ENCODE data around the gene CEP192. TPM values are rescaled to one million over a fixed set of nuclear protein-coding genes. Genes with fewer than 3 reads are reported as not detected.

The CEP192 gene, protein sequence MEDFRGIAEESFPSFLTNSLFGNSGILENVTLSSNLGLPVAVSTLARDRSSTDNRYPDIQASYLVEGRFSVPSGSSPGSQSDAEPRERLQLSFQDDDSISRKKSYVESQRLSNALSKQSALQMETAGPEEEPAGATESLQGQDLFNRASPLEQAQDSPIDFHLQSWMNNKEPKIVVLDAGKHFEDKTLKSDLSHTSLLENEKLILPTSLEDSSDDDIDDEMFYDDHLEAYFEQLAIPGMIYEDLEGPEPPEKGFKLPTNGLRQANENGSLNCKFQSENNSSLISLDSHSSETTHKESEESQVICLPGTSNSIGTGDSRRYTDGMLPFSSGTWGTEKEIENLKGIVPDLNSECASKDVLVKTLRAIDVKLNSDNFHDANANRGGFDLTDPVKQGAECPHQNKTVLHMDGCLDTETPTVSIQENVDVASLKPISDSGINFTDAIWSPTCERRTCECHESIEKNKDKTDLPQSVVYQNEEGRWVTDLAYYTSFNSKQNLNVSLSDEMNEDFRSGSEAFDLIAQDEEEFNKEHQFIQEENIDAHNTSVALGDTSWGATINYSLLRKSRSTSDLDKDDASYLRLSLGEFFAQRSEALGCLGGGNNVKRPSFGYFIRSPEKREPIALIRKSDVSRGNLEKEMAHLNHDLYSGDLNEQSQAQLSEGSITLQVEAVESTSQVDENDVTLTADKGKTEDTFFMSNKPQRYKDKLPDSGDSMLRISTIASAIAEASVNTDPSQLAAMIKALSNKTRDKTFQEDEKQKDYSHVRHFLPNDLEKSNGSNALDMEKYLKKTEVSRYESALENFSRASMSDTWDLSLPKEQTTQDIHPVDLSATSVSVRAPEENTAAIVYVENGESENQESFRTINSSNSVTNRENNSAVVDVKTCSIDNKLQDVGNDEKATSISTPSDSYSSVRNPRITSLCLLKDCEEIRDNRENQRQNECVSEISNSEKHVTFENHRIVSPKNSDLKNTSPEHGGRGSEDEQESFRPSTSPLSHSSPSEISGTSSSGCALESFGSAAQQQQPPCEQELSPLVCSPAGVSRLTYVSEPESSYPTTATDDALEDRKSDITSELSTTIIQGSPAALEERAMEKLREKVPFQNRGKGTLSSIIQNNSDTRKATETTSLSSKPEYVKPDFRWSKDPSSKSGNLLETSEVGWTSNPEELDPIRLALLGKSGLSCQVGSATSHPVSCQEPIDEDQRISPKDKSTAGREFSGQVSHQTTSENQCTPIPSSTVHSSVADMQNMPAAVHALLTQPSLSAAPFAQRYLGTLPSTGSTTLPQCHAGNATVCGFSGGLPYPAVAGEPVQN (N-terminal part only)
- 24.3 TPM for total RNA-seq (2021; ENCODE audit: unreplicated experiment)
- 9.9 and 11.7 TPM in 2 replicates for polyA plus RNA-seq (2012)
- Bru-seq, nascent RNA = percentile 87 among the genes with signal in this experiment
- BruChase-seq, experiment 1, labeled RNA remaining after a 6-hour chase = percentile 85 among the genes with signal in this experiment
- percentile 91 among the genes with signal in this experiment for BruChase-seq, experiment 2, labeled RNA remaining after a 2-hour chase
- long read RNA-seq, partial matches to known transcripts = 9 of 13 reads
- long read RNA-seq, other reads (novel, unspliced or antisense) = 4 of 13 reads

DNA sequence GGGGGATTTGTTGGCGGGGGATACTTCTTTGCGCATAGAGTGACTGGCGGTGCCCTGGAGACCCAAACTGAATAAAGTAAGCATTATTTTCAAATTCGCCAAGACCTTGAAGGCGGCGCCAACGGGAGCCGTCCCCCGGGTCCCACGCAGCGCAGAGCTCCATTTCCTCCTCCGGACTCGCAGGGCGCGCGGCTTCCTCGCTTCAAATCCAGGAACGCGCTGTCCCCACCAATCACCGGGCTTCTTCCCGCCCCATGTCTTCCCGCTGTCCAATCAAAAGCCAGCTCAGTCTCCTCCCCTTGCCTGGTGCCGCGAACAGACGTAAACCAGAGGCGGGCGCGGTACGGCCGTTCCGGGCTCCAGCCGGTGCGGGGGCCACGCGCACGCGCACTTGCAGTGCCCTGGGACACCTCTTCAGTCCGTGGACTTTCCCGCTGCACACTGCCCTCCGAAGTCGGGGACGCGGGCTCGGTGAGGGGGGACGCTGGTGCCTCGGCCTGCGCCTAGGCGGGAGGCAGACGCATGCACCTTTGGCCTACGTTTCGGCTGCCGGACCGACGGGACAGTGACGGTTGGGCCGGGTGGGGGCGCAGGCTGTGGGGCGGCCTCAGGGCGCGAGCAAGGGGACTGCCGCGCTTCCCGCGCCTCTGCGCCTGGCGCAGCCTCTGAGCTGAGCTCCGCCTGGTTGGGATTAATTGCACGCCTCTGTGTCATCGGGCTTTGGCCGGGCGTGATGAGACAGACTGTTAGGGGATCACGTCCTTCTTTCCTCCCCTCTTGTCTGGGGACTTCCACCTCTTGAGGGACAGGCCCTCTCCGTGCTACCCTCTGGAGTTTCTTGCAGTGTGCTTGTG, at the start of gene CEP192:
Gene CEP192 (plus strand): TSS at position 396 of the 854 bp plus-strand sequence. CDS start 8,063 bp downstream, outside the sequence.
- H4K20me1 ChIP-seq (ENCODE audit: insufficient read depth) = no peaks in the 10 kb centered on the region
- H3K9me3 ChIP-seq (ENCODE audit: control insufficient read depth in 1 of 2, insufficient read depth in 1 of 2, low read depth in 1 of 2, low read length in 2 of 2) = no peaks in the 10 kb centered on the region
- peak within 1 kb of the TSS; percentile 77 for H3K4me2 ChIP-seq (ENCODE audit: low read length)
- ChIA-PET POLR2A (interaction anchor here (1.0 to 2.2 kb wide), 8 partner anchors 9 to 107 kb away, joined by 3 to 21 read pairs (median 4); partner anchors contain the start of gene PTPN2), RAD21 (ENCODE audit: low non-redundant PET in 1 of 2, low total read pairs in 2 of 2, uncharacterized antibody in 2 of 2, unreplicated experiment in 2 of 2) (no interaction called here), CTCF (interaction anchor here (0.6 to 1.0 kb wide), 3 partner anchors 9 to 630 kb away, joined by 3 to 4 read pairs (median 3); no protein-coding TSS in a partner anchor)
- TF ChIP-seq EGR1 (IDR thresholded peaks at IDR 0.05; ENCODE audit: low read depth) (peak; percentile 85), ELF1 (IDR thresholded peaks at IDR 0.05; ENCODE audit: borderline replicate concordance, low read depth) (peak; percentile 59; the same call in 1 of the 2 replicates), POLR2AphosphoS5 (IDR thresholded peaks at IDR 0.05; ENCODE audit: low read depth, low read length) (peak; percentile 92), POLR2A (IDR thresholded peaks at IDR 0.05; ENCODE audit: borderline replicate concordance, extremely low read depth, insufficient read depth, insufficient read length) (peak; percentile 33), FOSL1 (IDR thresholded peaks at IDR 0.05; ENCODE audit: low read depth) (no peak), TCF7L2 (IDR thresholded peaks at IDR 0.05; ENCODE audit: borderline replicate concordance, extremely low read depth, insufficient read depth, insufficient read length) (peak; percentile 24), SIN3A (IDR thresholded peaks at IDR 0.05; ENCODE audit: low read depth) (peak; percentile 91), SP1 (IDR thresholded peaks at IDR 0.05; ENCODE audit: low read depth) (peak; percentile 95), JUND (IDR thresholded peaks at IDR 0.05) (no peak), ZFX (IDR thresholded peaks at IDR 0.05) (peak; percentile 78)
- TF ChIP-seq, protein P1, sequence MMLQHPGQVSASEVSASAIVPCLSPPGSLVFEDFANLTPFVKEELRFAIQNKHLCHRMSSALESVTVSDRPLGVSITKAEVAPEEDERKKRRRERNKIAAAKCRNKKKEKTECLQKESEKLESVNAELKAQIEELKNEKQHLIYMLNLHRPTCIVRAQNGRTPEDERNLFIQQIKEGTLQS (IDR thresholded peaks at IDR 0.05) = no peak
- TF ChIP-seq, protein P2, sequence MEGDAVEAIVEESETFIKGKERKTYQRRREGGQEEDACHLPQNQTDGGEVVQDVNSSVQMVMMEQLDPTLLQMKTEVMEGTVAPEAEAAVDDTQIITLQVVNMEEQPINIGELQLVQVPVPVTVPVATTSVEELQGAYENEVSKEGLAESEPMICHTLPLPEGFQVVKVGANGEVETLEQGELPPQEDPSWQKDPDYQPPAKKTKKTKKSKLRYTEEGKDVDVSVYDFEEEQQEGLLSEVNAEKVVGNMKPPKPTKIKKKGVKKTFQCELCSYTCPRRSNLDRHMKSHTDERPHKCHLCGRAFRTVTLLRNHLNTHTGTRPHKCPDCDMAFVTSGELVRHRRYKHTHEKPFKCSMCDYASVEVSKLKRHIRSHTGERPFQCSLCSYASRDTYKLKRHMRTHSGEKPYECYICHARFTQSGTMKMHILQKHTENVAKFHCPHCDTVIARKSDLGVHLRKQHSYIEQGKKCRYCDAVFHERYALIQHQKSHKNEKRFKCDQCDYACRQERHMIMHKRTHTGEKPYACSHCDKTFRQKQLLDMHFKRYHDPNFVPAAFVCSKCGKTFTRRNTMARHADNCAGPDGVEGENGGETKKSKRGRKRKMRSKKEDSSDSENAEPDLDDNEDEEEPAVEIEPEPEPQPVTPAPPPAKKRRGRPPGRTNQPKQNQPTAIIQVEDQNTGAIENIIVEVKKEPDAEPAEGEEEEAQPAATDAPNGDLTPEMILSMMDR (IDR thresholded peaks at IDR 0.05 in 2 of 3, conservative IDR thresholded peaks at IDR 0.05 in 1 of 3; ENCODE audit: borderline replicate concordance in 1 of 3, insufficient read depth in 1 of 3, low read depth in 2 of 3, low read length in 2 of 3) = no peak
- TF ChIP-seq, protein P3, sequence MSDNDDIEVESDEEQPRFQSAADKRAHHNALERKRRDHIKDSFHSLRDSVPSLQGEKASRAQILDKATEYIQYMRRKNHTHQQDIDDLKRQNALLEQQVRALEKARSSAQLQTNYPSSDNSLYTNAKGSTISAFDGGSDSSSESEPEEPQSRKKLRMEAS (IDR thresholded peaks at IDR 0.05) = peak; percentile 60
- ATAC-seq (peak; percentile 93), DNase-seq (ENCODE audit: low read depth, low spot score) (peak; percentile 98)
- H3K27ac ChIP-seq (ENCODE audit: low read depth, low read length) = peak within 1 kb of the TSS; percentile 83
- peak within 1 kb of the TSS; percentile 74 to 98 for H3K4me3 ChIP-seq (replicated peaks in 1 of 2; ENCODE audit: low read depth in 1 of 2, low read length in 2 of 2)
- H3K4me1 ChIP-seq (ENCODE audit: control insufficient read depth in 1 of 2, insufficient read depth in 2 of 2, low read length in 2 of 2) = peaks cover 12 to 24% of the 10 kb centered on the region in 2 experiments; a peak in 3 of 4 replicates
- peaks cover 49% of the 10 kb centered on the region for H3K79me2 ChIP-seq (ENCODE audit: insufficient read depth, low read length)
- H2AFZ ChIP-seq (ENCODE audit: low read depth, low read length, poor library complexity, severe bottlenecking) = no peak within 1 kb of the TSS
- BruUV-seq (replicated peaks) = TSS peak; percentile 56
- H3K27me3 ChIP-seq (ENCODE audit: insufficient read depth, low read length) = no peaks in the 10 kb centered on the region
- H3K9me2 ChIP-seq (ENCODE audit: insufficient read depth) = no peaks in the 10 kb centered on the region
- intact Hi-C loops (cut with micrococcal nuclease) = no loop called here
- H3K9ac ChIP-seq (ENCODE audit: low read length) = peak within 1 kb of the TSS; percentile 92
- H3K36me3 ChIP-seq (ENCODE audit: control insufficient read depth in 1 of 2, insufficient read depth in 2 of 2, low read length in 2 of 2) = peaks cover 0 to 2% of the 10 kb centered on the region in 2 experiments; a peak in 2 of 4 replicates
